DMS53 (cell line): ENCODE results near the gene SCAF11.

Experiments used
- DNase-seq: peaks from one replicate; lab custom pipeline; 2025; lab: John Stamatoyannopoulos, UW

The SCAF11 gene

DNA sequence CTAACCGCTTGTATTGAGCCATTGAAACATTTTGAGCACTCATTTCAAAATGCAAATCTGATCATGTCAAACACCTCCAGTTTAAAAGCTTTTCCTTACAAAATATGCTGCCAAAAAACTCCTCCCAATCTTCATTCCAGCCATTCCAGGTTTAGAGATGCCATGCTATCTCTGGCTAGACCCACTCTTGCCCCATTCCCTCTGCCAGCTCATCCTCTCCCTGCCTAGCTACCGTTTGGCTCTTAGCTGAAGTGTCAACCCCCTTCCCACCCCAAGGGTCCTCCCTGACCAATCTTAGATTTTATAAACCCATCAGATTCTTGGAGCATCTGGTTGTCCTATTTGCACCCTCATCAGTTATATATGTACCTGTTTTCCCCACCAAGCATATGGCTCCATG lies 75.0 kb downstream of the SCAF11 start:
- no peak for DNase-seq

DNA sequence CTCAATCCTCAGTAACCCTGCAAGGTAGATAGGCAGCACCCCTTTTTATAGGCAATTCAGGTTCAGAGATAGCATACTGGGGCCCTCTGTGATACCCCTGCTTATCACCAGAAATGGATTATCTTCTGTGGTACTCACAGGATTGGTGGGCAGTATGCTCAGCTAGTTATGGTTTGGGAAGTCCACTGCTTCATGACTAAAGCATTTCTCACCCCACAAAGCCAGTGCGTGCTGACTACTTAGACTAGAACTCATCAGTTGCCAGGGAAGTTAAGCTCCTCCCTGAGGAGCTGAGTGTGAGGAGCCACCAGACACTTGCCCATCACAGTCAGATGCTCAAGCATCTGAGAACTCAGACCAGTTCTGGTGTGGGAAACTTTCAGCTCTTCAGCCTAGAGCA lies 76.3 kb downstream of the SCAF11 start:
- peak; percentile 37 for DNase-seq

DNA sequence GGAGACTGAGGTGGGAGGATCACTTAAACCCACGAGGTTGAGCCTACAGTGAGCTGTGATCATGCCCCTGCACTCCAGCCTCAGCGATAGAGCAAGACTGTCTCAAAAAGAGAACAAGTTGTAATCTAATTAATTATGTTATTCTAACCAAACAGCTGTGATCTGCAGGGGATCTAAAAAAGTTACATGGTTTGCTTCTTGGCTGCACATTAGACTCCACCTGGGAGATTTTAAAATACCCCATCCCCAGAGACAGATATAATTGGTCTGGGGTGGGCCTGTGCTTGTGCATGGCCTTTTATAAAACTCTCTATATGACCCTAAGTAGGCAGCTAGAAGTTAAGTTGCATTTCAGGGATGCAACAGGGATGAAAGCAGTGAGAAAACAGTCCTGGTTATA lies 76.7 kb downstream of the SCAF11 start:
- DNase-seq: no peak

DNA sequence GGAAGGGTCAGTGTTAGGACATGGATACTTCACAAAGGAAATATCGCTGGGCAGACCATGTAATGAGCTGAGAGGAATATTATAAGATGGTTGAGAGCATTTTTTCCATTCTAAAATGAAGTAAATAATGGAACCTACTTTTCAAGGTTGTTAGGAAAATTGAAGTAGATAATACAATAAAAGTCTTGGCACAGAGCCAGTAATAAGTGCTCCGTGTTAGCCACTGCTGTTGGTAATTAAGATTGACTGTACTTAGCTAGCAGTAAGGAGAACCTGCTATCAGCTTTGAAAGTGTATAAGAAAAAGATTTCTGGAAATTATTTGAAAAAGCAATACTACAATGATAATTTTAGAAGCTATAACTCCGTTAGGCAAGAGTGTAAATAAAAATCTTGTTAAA lies 77.6 kb downstream of the SCAF11 start:
- DNase-seq: peak; percentile 38

DNA sequence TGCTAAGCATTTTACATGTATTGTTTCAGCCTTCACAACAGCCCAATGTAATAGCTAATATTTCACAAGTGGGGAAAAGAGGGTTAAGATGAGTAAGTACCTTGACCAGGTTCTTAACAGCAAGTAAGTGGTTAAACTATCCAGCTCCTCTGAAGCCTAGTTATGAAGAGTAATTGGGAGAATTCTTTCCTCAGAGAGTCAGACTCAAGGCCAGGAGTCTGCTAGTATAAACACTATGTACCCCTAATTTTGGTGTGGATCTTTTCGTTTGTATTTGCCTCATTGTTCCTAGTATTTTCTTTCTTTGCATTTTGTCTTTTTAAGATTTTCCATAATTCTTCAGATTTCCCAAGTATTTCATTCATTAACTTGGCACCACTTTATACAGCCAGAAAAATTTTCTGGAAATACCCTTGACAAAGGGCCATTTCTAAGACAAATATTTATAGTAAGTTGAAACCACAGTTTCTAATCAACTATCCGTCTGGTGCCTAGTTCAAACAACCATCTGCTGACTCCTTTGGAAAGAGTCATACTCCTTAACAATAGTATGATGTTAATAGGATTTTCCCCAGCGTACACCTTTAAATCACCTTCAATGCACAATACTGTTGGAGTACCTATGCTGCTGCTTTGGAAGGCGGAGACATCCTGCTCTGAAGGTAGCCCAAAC lies 81.2 kb downstream of the SCAF11 start:
- DNase-seq: peak; percentile 89

DNA sequence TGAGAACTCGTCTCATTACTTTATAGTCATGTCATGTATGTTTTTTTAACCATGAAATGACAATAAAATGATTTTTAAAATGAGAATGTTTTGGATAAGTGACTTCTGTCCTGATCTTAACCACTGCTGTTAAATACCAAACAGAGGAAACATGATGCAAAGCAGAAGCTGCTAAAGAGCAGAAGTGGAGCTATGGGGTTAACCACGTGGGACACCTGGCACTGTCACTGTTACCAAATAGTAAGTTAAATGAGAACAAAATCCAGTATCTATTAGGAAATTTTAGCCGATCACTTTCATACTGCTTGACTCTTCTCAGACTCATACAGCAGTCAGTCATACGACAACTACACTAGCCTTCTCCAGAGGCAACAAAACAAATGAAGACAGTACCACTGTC lies 82.4 kb downstream of the SCAF11 start:
- DNase-seq: no peak

DNA sequence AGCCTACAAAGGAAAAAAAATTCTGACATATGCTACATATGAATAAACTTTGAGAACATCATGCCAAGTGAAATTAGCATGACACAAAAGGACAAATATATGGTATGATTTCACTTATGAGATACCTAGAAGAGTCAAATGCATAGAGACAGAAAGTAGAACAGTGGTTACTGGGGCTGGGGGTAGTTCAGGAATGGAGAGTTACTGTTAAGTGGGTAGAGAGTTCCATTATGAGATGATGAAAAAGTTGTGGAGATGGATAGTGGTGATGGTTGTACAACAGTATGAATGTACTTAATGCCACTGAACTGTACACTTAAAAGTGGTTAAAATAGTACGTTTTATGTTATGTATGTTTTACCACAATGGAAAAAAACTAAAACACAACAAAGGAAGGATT lies 92.3 kb downstream of the SCAF11 start:
- no peak for DNase-seq

DNA sequence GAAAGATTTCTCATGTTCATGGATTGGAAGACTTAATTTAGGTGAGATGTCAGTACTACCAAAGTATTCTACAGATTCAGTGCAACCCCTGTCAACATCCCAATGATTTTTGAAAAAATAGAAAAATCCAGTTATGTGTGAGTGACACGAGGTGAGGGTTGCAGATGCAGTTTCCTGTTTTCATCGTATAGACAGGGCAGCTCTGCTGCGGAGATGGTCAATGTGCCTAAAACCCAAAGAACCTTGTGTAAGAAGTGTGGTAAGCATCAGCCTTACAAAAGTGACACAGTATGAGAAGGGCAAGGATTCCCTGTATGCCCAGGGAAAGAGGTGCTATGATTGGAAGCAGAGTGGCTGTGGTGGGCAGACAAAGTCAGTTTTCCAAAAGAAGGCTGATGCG lies 94.4 kb downstream of the SCAF11 start:
- no peak for DNase-seq

DNA sequence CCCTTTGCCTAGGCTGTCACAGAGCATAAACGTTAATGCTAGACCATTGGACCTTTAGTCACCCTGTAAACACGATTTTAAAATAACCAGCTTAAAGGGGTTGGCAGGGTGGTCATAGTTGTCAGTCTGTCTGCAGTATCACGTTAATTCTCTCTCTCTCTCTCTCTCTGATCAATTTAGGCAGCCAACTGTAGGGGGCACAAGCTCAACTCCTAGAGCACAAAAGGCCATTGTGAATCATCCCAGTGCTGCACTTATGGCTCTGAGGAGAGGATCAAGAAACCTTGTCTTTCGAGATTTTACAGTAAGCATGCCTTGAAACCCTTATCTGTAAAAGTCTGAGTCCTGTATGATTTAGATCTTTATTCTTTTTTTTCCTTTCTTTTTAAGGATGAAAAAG lies 97.1 kb downstream of the SCAF11 start:
- DNase-seq: peak; percentile 28

DNA sequence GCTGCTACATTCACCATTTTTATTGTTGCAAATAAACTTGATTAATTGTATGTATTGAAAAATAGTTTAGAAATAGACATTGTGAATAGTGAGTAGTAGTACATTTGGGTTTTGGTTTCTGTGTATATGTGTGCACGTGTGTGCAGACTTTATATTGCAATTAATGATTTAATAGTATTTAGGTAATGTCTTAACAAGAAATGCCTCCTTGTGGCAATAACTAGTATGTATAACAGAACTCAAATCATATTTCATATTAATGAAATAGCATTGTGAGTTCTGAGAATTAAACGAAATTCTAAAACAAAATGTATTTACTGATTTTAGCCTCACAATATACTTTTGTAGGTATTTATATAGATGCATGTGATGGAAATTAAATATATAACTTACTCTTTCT lies 100.1 kb downstream of the SCAF11 start:
- DNase-seq: peak; percentile 20

DNA sequence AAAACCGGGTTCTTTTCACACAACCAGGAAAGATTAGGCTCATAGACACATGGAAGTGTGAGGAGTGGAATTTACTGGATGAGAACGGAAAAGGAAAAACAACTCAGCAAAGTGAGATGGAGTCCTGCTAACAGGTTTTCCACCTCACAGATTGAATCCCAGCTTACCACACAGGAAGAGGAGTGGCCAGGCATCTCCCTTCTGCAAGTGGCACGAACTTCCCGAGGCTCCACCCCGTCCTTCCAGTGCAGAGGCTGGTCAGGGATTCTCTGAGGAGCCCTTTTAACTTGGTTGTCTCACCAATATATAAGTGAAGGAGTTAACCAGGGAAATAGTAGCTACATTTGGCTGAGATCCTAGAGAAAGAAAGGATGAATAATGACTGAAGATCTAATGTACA lies 102.8 kb downstream of the SCAF11 start:
- DNase-seq: no peak

DNA sequence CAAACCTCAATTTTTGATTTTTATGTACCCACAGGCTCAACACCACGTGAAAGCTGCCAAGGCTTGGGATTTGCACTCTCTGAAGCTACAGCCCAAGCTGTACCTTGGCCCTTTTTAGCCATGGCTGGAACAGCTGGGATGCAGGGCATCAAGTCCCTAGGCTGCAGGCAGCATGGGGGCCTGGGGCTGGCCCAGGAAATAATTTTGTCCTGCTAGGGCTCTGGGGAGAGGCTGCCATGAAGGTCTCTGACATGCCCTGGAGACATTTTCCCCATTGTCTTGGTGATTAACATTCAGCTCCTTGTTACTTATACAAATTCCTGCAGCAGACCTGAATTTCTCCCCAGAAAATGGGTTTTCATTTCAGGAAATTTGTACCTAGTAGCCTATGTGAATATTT lies 103.7 kb downstream of the SCAF11 start:
- no peak for DNase-seq

DNA sequence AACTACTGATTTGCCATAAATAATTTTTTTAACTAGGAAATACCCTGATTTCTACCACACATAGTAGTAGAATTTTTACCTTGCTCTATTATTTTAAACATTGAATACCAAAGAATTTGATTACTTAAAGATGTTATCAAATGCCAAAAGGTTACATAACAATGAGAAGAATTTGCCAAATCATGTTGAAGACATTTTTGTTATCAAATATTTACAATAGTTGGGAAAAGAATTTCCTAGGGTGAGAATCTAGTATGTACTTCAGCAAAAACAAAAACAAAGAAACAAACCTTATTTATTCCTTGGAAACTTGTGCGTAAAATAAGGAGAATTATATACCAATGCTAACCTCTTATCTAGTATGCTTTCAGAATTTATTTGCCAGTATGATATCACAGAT lies 107.2 kb downstream of the SCAF11 start:
- no peak for DNase-seq

DNA sequence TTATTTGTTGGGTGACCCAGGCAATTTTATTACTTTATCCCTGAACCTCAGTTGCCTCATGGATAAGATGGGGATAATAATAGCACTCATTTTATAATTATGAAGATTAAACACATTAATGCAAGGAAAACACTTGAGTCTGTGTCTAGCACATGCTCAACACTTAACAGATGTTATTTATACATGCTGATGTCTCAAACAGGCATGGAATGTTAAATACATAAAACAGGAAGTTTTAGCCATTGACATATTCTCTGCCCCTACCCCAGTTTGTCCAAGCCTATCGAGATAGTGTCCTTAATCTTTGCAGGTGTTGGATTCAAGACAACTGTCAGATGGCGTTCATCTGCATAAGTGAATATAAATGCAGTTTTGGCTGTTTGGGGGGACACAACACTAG lies 109.8 kb downstream of the SCAF11 start:
- no peak for DNase-seq

DNA sequence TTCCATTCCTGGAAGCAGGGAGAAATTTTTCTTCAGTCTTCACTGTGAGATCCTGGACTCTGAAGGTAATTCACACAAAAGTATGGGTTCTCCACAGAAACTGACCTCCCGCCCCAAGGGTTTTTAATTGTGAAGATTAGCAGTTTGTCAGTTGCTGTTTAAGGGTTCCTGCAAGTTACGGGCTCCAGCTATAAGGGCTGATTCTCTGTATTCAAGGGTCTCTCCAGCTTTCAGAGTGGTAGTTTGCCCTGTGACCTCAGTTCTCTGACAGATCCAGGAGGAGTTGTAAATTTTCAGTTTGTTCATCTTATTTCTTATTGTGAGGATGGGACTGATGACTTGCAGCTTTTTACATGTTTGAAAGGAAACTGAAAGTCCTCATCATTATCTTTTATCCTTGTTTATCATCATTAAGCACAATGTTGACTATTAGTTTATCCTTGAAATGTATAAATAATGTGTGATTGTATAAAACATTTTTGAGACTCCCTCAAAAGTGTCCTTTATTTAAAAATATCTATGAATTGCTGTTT lies 110.9 kb downstream of the SCAF11 start:
- DNase-seq: no peak

DNA sequence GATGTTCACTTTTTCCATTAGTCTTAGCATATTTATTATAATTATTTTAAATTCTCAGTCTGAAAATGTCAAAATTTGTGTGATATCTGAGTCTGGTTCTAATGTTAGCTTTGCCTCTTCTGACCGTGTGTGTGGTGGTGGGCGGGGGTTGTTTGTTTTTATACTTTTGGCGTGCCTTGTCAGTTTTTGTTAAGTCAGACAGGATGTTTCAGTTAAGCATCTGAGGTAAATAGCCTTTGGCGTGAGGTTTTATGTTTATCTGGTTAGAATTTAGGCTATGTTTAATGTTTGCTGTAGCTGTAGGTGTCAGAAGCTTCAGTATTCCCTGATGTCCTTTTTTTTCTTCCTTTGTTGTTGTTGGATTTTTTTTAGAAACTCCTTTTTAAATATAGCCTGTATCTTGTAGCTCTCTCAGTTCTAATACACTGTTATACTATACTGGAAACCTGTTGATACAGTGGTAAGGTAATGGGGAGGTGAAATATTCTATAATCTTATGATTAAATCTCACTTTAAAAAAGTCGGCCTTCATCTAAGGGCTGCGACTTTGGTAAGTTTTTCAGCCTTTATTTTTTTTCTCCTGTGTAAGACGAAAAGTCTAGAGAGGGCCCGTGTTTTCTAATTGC lies 111.6 kb downstream of the SCAF11 start:
- DNase-seq: peak; percentile 28

DNA sequence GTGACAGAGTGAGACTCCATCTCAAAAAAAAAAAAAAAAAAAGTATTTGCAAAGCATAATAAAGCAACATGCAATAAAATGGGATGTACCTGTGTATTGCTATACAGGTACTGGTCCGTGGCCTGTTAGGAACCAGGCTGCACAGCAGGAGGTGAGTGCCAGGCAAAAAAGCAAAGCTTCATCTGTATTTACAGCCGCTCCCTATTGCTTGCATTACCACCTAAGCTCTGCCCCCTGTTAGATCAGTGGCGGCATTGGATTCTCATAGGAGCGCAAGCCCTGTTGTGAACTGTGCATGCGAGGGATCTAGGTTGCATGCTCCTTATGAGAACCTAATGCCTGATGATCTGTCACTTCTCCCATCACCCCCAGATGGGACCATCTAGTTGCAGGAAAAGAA lies 113.3 kb downstream of the SCAF11 start:
- no peak for DNase-seq

DNA sequence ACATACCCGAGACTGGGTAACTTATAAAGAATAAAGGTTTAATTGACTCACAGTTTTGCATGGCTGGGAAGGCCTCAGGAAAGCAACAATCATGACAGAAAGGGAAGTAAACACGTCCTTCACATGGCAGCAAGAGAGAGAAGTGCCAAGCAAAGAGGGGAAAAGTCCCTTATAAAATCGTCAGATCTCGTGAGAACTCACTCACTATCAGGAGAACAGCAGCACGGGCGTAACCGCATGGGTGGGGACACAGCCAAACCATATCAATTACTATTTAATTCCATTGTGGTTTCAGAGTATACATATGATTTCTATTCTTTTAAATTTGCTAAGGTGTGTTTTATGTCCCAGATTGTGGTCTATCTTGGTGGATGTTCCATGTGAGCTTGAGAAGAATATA lies 117.9 kb downstream of the SCAF11 start:
- DNase-seq: no peak
